ENCODE data around the gene DGKB. TPM values are rescaled to one million over a fixed set of nuclear protein-coding genes. Genes with fewer than 3 reads are reported as not detected.

DGKB gene
- polyA plus RNA-seq, 1 donor (not counting 4 experiments of a cell fraction or from before 2014, with no cell fraction given), result 0.01 TPM

- H4K20me1 ChIP-seq (ENCODE audit: control insufficient read depth, extremely low read depth, insufficient read depth, low read length), result no peaks in the 10 kb centered on the region
- dilution Hi-C loops (cut with MboI; ENCODE audit: extremely low pct_ligation_motif_present, low sequenced_read_pairs), result no loop called here
- no peaks in the 10 kb centered on the region for H3K9me1 ChIP-seq (ENCODE audit: control insufficient read depth, extremely low read depth, insufficient read depth, low read length)
- TF ChIP-seq CTCF (optimal IDR thresholded peaks at IDR 0.05 in 1 of 3, IDR thresholded peaks at IDR 0.05 in 1 of 3, conservative IDR thresholded peaks at IDR 0.05 in 1 of 3; ENCODE audit: extremely low read depth in 1 of 3, insufficient read depth in 2 of 3, low read length in 3 of 3) (no peak), EZH2 (IDR thresholded peaks at IDR 0.05; ENCODE audit: low read length) (no peak)
- no peaks in the 10 kb centered on the region for H3K9me3 ChIP-seq (ENCODE audit: control insufficient read depth, low read depth, low read length)
- no peak overlapping the region for H2AFZ ChIP-seq (ENCODE audit: control insufficient read depth, low read length)
- H3K4me3 ChIP-seq (ENCODE audit: control insufficient read depth in 2 of 3, extremely low read depth in 1 of 3, insufficient read depth in 2 of 3, low read depth in 1 of 3, low read length in 3 of 3), result no peak overlapping the region
- H3K9ac ChIP-seq (ENCODE audit: control insufficient read depth, extremely low read depth, insufficient read depth, low read length), result no peak overlapping the region
- H3K36me3 ChIP-seq (ENCODE audit: control insufficient read depth in 2 of 2, extremely low read depth in 1 of 2, insufficient read depth in 2 of 2, low read length in 2 of 2), result no peaks in the 10 kb centered on the region
- H3K27me3 ChIP-seq (ENCODE audit: control insufficient read depth, extremely low read depth, insufficient read depth, low read length), result no peaks in the 10 kb centered on the region
- no peaks in the 10 kb centered on the region for H3K79me2 ChIP-seq (ENCODE audit: control insufficient read depth, insufficient read depth, low read length)
- DNase-seq (ENCODE audit: low read depth, low spot score) (no peak), FAIRE-seq (no peak)
- H3K4me1 ChIP-seq (ENCODE audit: control insufficient read depth, extremely low read depth, insufficient read depth, low read length), result no peaks in the 10 kb centered on the region
- H3K27ac ChIP-seq (ENCODE audit: control insufficient read depth, insufficient read depth, low read length), result no peak overlapping the region
- no peak overlapping the region for H3K4me2 ChIP-seq (ENCODE audit: control insufficient read depth, extremely low read depth, insufficient read depth, low read depth, low read length)
Observed at GRCh38 chr7:14931511-14932215, 29.1 kb upstream of the DGKB start.

DNA sequence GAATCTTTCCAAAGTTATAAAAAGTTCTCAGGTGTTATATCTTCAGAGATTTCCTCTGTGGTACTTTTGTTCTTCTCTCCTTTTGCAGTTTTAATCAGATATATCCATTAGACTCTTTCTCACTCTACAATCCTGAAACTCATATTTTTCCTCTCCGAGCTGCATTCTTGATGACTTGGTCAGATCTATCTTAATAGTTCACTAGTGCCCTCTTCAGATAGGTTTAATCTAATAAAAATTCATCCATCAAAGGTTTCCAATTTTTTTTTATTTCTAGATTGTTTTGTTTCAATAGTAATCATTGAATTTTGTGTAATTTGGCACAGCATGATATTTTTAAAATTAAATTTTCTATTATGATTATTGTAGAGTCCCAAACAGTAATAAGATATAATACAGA lies 21.8 kb upstream of the DGKB start:
- H3K27ac ChIP-seq (ENCODE audit: control insufficient read depth, insufficient read depth, low read length), result no peak overlapping the region
- no peaks in the 10 kb centered on the region for H3K9me3 ChIP-seq (ENCODE audit: control insufficient read depth, low read depth, low read length)
- dilution Hi-C loops (cut with MboI; ENCODE audit: extremely low pct_ligation_motif_present, low sequenced_read_pairs), result no loop called here
- no peak overlapping the region for H3K9ac ChIP-seq (ENCODE audit: control insufficient read depth, extremely low read depth, insufficient read depth, low read length)
- H2AFZ ChIP-seq (ENCODE audit: control insufficient read depth, low read length), result no peak overlapping the region
- no peak for DNase-seq (ENCODE audit: low read depth, low spot score)
- no peaks in the 10 kb centered on the region for H3K9me1 ChIP-seq (ENCODE audit: control insufficient read depth, extremely low read depth, insufficient read depth, low read length)
- no peaks in the 10 kb centered on the region for H3K4me1 ChIP-seq (ENCODE audit: control insufficient read depth, extremely low read depth, insufficient read depth, low read length)
- no peaks in the 10 kb centered on the region for H3K79me2 ChIP-seq (ENCODE audit: control insufficient read depth, insufficient read depth, low read length)
- H3K4me2 ChIP-seq (ENCODE audit: control insufficient read depth, extremely low read depth, insufficient read depth, low read depth, low read length), result no peak overlapping the region
- H4K20me1 ChIP-seq (ENCODE audit: control insufficient read depth, extremely low read depth, insufficient read depth, low read length), result no peaks in the 10 kb centered on the region
- no peaks in the 10 kb centered on the region for H3K27me3 ChIP-seq (ENCODE audit: control insufficient read depth, extremely low read depth, insufficient read depth, low read length)
- H3K36me3 ChIP-seq (ENCODE audit: control insufficient read depth in 2 of 2, extremely low read depth in 1 of 2, insufficient read depth in 2 of 2, low read length in 2 of 2), result no peaks in the 10 kb centered on the region
- no peak for FAIRE-seq
- H3K4me3 ChIP-seq (ENCODE audit: control insufficient read depth in 2 of 3, extremely low read depth in 1 of 3, insufficient read depth in 2 of 3, low read depth in 1 of 3, low read length in 3 of 3), result no peak overlapping the region
- TF ChIP-seq EZH2 (IDR thresholded peaks at IDR 0.05; ENCODE audit: low read length) (no peak), CTCF (optimal IDR thresholded peaks at IDR 0.05 in 1 of 3, IDR thresholded peaks at IDR 0.05 in 1 of 3, conservative IDR thresholded peaks at IDR 0.05 in 1 of 3; ENCODE audit: extremely low read depth in 1 of 3, insufficient read depth in 2 of 3, low read length in 3 of 3) (no peak)

All from keratinocyte (primary cell).